HCT116 (cell line): ENCODE data around the gene SDK1. TPM values are rescaled to one million over a fixed set of nuclear protein-coding genes. Genes with fewer than 3 reads are reported as not detected.

Experiments
- ATAC-seq: fragments of 200-7000 bp; cut with Tn5 transposase; 2 replicates; pipeline ENCODE4 v1.9.1; 2020; ENCODE audit warnings: mild to moderate bottlenecking, moderate library complexity
- BruUV-seq: library from RNA; stranded (reverse); fragments of 400-500 nt; replicated peaks from 2 replicates; lab custom pipeline; 2021; lab: Mats Ljungman, UMichigan
- CTCF ChIA-PET: fragments of 300-600 bp; sonication (Branson Sonifier 250); formaldehyde crosslinking; loops from one replicate; lab custom pipeline; 2021; ENCODE audit warnings: antibody characterized with exemption; lab: Charles Lee
- POLR2A ChIA-PET: fragments of 300-600, 350-600 bp; sonication (Branson Sonifier 250); formaldehyde crosslinking; loops from one replicate; lab custom pipeline; 2021; ENCODE audit warnings: antibody characterized with exemption; lab: Charles Lee
- RAD21 ChIA-PET, 2 experiments: fragments of 300-600 bp; sonication (Branson Sonifier 250); formaldehyde crosslinking; loops; one replicate each; lab custom pipeline; 2023; ENCODE audit warnings: low total read pairs in 2 of 2; ENCODE audit not compliant: uncharacterized antibody in 2 of 2, unreplicated experiment in 2 of 2, low non-redundant PET in 1 of 2; lab: Charles Lee
- DNase-seq: peaks from one replicate; pipeline ENCODE4 v3.0.0-alpha.2; 2010; ENCODE audit warnings: low read depth, low spot score
- H2AFZ ChIP-seq: fragments of 200-600 bp; shearing (Covaris generic), sonication (generic); 2 replicates; pipeline ENCODE4 v1.6.1; 2017; ENCODE audit warnings: low read depth, mixed run types, mixed read lengths, antibody characterized with exemption, low read length; ENCODE audit not compliant: poor library complexity, severe bottlenecking
- H3K27ac ChIP-seq: 2 replicates; pipeline ENCODE4 v1.5.1; 2012; ENCODE audit warnings: low read depth, low read length
- H3K27me3 ChIP-seq: fragments of 200-600 bp; sonication (generic); 2 replicates; pipeline ENCODE4 v1.6.1; 2016; ENCODE audit warnings: mixed run types, low read length, mixed read lengths; ENCODE audit not compliant: insufficient read depth
- H3K36me3 ChIP-seq, 2 experiments: fragments of 200-500 bp in 1 of 2; fragments of 200-600 bp in 1 of 2; sonication (Bioruptor generic) in 1 of 2; sonication (generic) in 1 of 2; 2 replicates each; pipeline versions ENCODE4 v1.5.1 to v1.6.1; 2014 to 2016; ENCODE audit warnings: low read length in 2 of 2, inconsistent platforms in 1 of 2, mixed read lengths in 1 of 2, mixed run types in 1 of 2; ENCODE audit not compliant: insufficient read depth in 2 of 2, control insufficient read depth in 1 of 2
- H3K4me1 ChIP-seq, 2 experiments: fragments of 200-600 bp in 1 of 2; sonication (generic) in 1 of 2; 2 replicates each; pipeline versions ENCODE4 v1.5.1 to v1.6.1; 2012 to 2017; ENCODE audit warnings: low read length in 2 of 2, inconsistent platforms in 1 of 2, mild to moderate bottlenecking in 1 of 2, mixed read lengths in 1 of 2, mixed run types in 1 of 2, moderate library complexity in 1 of 2; ENCODE audit not compliant: insufficient read depth in 2 of 2, control insufficient read depth in 1 of 2
- H3K4me2 ChIP-seq: fragments of 200-600 bp; sonication (generic); 2 replicates; pipeline ENCODE4 v1.6.1; 2017; ENCODE audit warnings: mixed run types, low read length, mixed read lengths
- H3K4me3 ChIP-seq, 2 experiments: fragments of 200-600 bp in 1 of 2; sonication (generic) in 1 of 2; replicated peaks in 1 of 2; 2 replicates each; pipeline ENCODE4 v1.5.1; 2011 to 2016; ENCODE audit warnings: low read length in 2 of 2, control low read depth in 1 of 2, low read depth in 1 of 2, mild to moderate bottlenecking in 1 of 2, mixed read lengths in 1 of 2, mixed run types in 1 of 2
- H3K79me2 ChIP-seq: fragments of 200-600 bp; sonication (generic); 2 replicates; pipeline ENCODE4 v1.6.1; 2017; ENCODE audit warnings: mild to moderate bottlenecking, mixed run types, low read length, moderate library complexity, mixed read lengths; ENCODE audit not compliant: insufficient read depth
- H3K9ac ChIP-seq: fragments of 200-600 bp; sonication (generic); 2 replicates; pipeline ENCODE4 v1.6.1; 2016; ENCODE audit warnings: low read length, mixed read lengths
- H3K9me2 ChIP-seq: fragments of 200-600 bp; sonication (generic), shearing (Covaris generic); 2 replicates; pipeline ENCODE4 v1.6.1; 2017; ENCODE audit warnings: mixed run types, mild to moderate bottlenecking, moderate library complexity; ENCODE audit not compliant: insufficient read depth
- H3K9me3 ChIP-seq, 2 experiments: fragments of 200-500 bp in 1 of 2; fragments of 200-600 bp in 1 of 2; sonication (Bioruptor generic) in 1 of 2; sonication (generic) in 1 of 2; 2 replicates each; pipeline ENCODE4 v1.6.1; 2014 to 2017; ENCODE audit warnings: low read length in 2 of 2, mixed read lengths in 2 of 2, inconsistent platforms in 1 of 2, low read depth in 1 of 2, mild to moderate bottlenecking in 1 of 2, mixed run types in 1 of 2, moderate library complexity in 1 of 2; ENCODE audit not compliant: control insufficient read depth in 1 of 2, insufficient read depth in 1 of 2
- H4K20me1 ChIP-seq: fragments of 200-600 bp; sonication (generic), shearing (Covaris generic); 2 replicates; pipeline ENCODE4 v1.6.1; 2017; ENCODE audit warnings: mixed run types, mild to moderate bottlenecking, moderate library complexity; ENCODE audit not compliant: insufficient read depth
- ATF3 ChIP-seq: IDR thresholded peaks from 2 replicates; pipeline ENCODE4 v1.6.1; 2012
- CEBPB ChIP-seq: IDR thresholded peaks from 2 replicates; pipeline ENCODE4 v1.6.1; 2012; ENCODE audit warnings: low read depth
- CTCF ChIP-seq, 3 experiments: fragments of 200-600 bp in 1 of 3; sonication (generic) in 1 of 3; IDR thresholded peaks in 2 of 3; conservative IDR thresholded peaks in 1 of 3; 2 replicates each; pipeline ENCODE4 v1.5.1; 2012 to 2017; ENCODE audit warnings: low read depth in 2 of 3, low read length in 2 of 3, antibody characterized with exemption in 1 of 3, borderline replicate concordance in 1 of 3, control low read depth in 1 of 3, mild to moderate bottlenecking in 1 of 3, mixed read lengths in 1 of 3, mixed run types in 1 of 3, moderate library complexity in 1 of 3; ENCODE audit not compliant: insufficient read depth in 1 of 3
- EZH2phosphoT487 ChIP-seq: fragments of 200-600 bp; IDR thresholded peaks from 2 replicates; pipeline ENCODE4 v1.6.1; 2018; ENCODE audit warnings: antibody characterized with exemption, borderline replicate concordance
- MAX ChIP-seq: IDR thresholded peaks from 2 replicates; pipeline ENCODE4 v1.6.1; 2012
- POLR2A ChIP-seq: IDR thresholded peaks from 2 replicates; pipeline ENCODE4 v1.7.0; 2011; ENCODE audit warnings: borderline replicate concordance; ENCODE audit not compliant: insufficient read depth, insufficient read length; ENCODE audit errors: extremely low read depth
- POLR2AphosphoS5 ChIP-seq: IDR thresholded peaks from 2 replicates; pipeline ENCODE4 v1.6.1; 2011; ENCODE audit warnings: mild to moderate bottlenecking, low read depth, low read length, moderate library complexity
- SP1 ChIP-seq: IDR thresholded peaks from 2 replicates; pipeline ENCODE4 v1.6.1; 2012; ENCODE audit warnings: low read depth
- SRF ChIP-seq: IDR thresholded peaks from 2 replicates; pipeline ENCODE4 v1.6.1; 2012; ENCODE audit warnings: low read depth
- TCF7L2 ChIP-seq: IDR thresholded peaks from 2 replicates; pipeline ENCODE4 v1.7.0; 2011; ENCODE audit warnings: borderline replicate concordance, inconsistent platforms; ENCODE audit not compliant: insufficient read depth, insufficient read length; ENCODE audit errors: extremely low read depth
- YY1 ChIP-seq: IDR thresholded peaks from 2 replicates; pipeline ENCODE4 v1.6.1; 2011; ENCODE audit warnings: low read length, low read depth, moderate library complexity, mild to moderate bottlenecking; ENCODE audit not compliant: insufficient replicate concordance; ENCODE audit errors: extremely low read depth
- ZBTB33 ChIP-seq: IDR thresholded peaks from 2 replicates; pipeline ENCODE4 v1.6.1; 2011; ENCODE audit warnings: mild to moderate bottlenecking, low read length, moderate library complexity; ENCODE audit not compliant: insufficient replicate concordance; ENCODE audit errors: extremely low read depth
- ZFX ChIP-seq: fragments of 450-650 bp; IDR thresholded peaks from 2 replicates; pipeline ENCODE4 v1.6.1; 2017
- intact Hi-C: fragments of 100-400 bp; cut with micrococcal nuclease; formaldehyde crosslinking; loops from 2 replicates; pipeline ENCODE4 v1.10.0; 2022
- total RNA-seq: library from RNA; stranded (reverse); gene quantifications from one replicate; pipeline ENCODE4 v1.2.1, GENCODE V29; 2021; ENCODE audit not compliant: unreplicated experiment

SDK1 gene
- total RNA-seq, 1 experiment from 2014 or later, result 0.05 TPM

- ATAC-seq (no peak), DNase-seq (no peak)
- no peak overlapping the region for H3K4me3 ChIP-seq
- H3K9me3 ChIP-seq, result no peaks in the 10 kb centered on the region
- H3K79me2 ChIP-seq, result no peaks in the 10 kb centered on the region
- no peaks in the 10 kb centered on the region for H4K20me1 ChIP-seq
- no peaks in the 10 kb centered on the region for H3K4me1 ChIP-seq
- H3K36me3 ChIP-seq, result no peaks in the 10 kb centered on the region
- H2AFZ ChIP-seq, result no peak overlapping the region
- POLR2A ChIA-PET, result no interaction called here
- CTCF ChIA-PET, result no interaction called here
- H3K27ac ChIP-seq, result no peak overlapping the region
- H3K4me2 ChIP-seq, result no peak overlapping the region
- RAD21 ChIA-PET, result no interaction called here
- H3K9ac ChIP-seq, result no peak overlapping the region
- no TSS peak for BruUV-seq
- no peaks in the 10 kb centered on the region for H3K9me2 ChIP-seq
- intact Hi-C loops, result no loop called here
- no peak for TF ChIP-seq POLR2A
- no peak for TF ChIP-seq POLR2AphosphoS5
- TF ChIP-seq ZBTB33, result no peak
- TF ChIP-seq YY1, result no peak
- no peak for TF ChIP-seq MAX
- TF ChIP-seq ATF3, result no peak
- no peak for TF ChIP-seq TCF7L2
- TF ChIP-seq CEBPB, result no peak
- TF ChIP-seq CTCF (IDR thresholded peaks at IDR 0.05 in 2 of 3, conservative IDR thresholded peaks at IDR 0.05 in 1 of 3; ENCODE audit: borderline replicate concordance in 1 of 3, insufficient read depth in 1 of 3, low read depth in 2 of 3, low read length in 2 of 3), result no peak
- TF ChIP-seq EZH2phosphoT487, result no peak
- no peak for TF ChIP-seq SRF
- no peak for TF ChIP-seq ZFX
- no peak for TF ChIP-seq SP1
- H3K27me3 ChIP-seq, result no peaks in the 10 kb centered on the region
Measured at GRCh38 chr7:4072161-4072925, 771.3 kb downstream of the SDK1 start.
